Gastrocnemius medialis (tissue), 4 donors: ENCODE measurements around the gene PRSS53.

Experiments used
- POLR2A ChIP-seq, 2 donors: fragments of 450-650 bp; IDR thresholded peaks; one replicate each; pipeline ENCODE4 v1.6.1; 2017; ENCODE audit warnings: antibody characterized with exemption in 2 of 2, mild to moderate bottlenecking in 2 of 2, moderate library complexity in 2 of 2
- TF ChIP-seq, protein P1 (sequence below), 5 experiments: fragments of 450-650 bp in 3 of 5; fragments of 200-600 bp in 2 of 5; sonication (generic) in 2 of 5; IDR thresholded peaks in 4 of 5; conservative IDR thresholded peaks in 1 of 5; 1 replicate in 4 of 5; 2 replicates in 1 of 5; pipeline ENCODE4 v1.5.1; 2016 to 2019; ENCODE audit warnings: antibody characterized with exemption in 5 of 5, mild to moderate bottlenecking in 3 of 5, moderate library complexity in 3 of 5

DNA sequence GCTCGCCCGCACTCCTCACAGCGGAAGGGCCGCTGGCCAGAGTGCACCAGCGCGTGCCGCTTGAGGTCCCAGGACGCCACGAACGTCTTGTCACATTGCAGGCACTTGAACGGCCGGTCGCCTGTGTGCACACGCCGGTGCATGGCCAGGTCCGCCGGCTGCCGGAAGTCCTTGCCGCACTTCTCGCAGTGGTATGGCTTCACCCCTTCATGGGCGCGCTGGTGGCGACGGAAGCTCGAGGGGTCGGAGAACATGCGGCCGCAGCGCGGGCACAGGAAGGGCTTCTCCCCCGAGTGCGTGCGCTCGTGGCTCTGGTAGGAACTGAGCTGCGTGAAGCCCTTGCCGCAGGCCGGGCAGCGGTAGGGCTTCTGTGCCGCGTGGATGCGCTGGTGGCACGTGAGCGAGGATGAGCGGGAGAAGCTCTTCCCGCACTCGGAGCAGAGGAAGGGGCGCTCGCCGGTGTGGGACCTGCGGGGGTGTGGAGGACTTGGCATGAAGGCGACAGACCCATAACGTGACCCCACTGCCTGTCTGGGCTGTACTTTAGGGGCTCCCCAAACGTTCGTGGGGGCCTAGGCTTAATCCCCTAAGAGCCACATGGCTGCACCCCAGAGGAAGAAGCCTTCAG is 26.8 kb downstream of the PRSS53 start:
- TF ChIP-seq, protein P1, sequence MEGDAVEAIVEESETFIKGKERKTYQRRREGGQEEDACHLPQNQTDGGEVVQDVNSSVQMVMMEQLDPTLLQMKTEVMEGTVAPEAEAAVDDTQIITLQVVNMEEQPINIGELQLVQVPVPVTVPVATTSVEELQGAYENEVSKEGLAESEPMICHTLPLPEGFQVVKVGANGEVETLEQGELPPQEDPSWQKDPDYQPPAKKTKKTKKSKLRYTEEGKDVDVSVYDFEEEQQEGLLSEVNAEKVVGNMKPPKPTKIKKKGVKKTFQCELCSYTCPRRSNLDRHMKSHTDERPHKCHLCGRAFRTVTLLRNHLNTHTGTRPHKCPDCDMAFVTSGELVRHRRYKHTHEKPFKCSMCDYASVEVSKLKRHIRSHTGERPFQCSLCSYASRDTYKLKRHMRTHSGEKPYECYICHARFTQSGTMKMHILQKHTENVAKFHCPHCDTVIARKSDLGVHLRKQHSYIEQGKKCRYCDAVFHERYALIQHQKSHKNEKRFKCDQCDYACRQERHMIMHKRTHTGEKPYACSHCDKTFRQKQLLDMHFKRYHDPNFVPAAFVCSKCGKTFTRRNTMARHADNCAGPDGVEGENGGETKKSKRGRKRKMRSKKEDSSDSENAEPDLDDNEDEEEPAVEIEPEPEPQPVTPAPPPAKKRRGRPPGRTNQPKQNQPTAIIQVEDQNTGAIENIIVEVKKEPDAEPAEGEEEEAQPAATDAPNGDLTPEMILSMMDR (IDR thresholded peaks at IDR 0.05 in 4 of 5, conservative IDR thresholded peaks at IDR 0.05 in 1 of 5): no peak
- TF ChIP-seq POLR2A (IDR thresholded peaks at IDR 0.05): no peak
